Calu3 (cell line): Measurements from ENCODE around the gene CNTN5. TPM values are rescaled to one million over a fixed set of nuclear protein-coding genes. Genes with fewer than 3 reads are reported as not detected.

Source experiments
- BruUV-seq: library from RNA; stranded (reverse); fragments of 400-500 nt; replicated peaks from 2 replicates; lab custom pipeline; 2021; lab: Mats Ljungman, UMichigan
- CTCF ChIA-PET: fragments of 300-600 bp; sonication (Branson Sonifier 250); formaldehyde crosslinking; loops from one replicate; lab custom pipeline; 2022; ENCODE audit warnings: antibody characterized with exemption; lab: Charles Lee
- DNase-seq: peaks from one replicate; pipeline ENCODE4 v3.0.0; 2022
- H3K27ac Mint-ChIP-seq: one replicate; pipeline ENCODE4 v1.8.0; 2022; ENCODE audit warnings: mixed read lengths; ENCODE audit not compliant: unreplicated experiment
- H3K27me3 Mint-ChIP-seq: one replicate; pipeline ENCODE4 v1.8.0; 2022; ENCODE audit warnings: mixed read lengths; ENCODE audit not compliant: unreplicated experiment
- H3K36me3 Mint-ChIP-seq: one replicate; pipeline ENCODE4 v1.8.0; 2022; ENCODE audit warnings: mild to moderate bottlenecking, moderate library complexity, mixed read lengths; ENCODE audit not compliant: insufficient read depth, unreplicated experiment
- H3K4me1 Mint-ChIP-seq: one replicate; pipeline ENCODE4 v1.8.0; 2022; ENCODE audit warnings: mild to moderate bottlenecking, low read depth, mixed read lengths; ENCODE audit not compliant: unreplicated experiment
- H3K4me3 Mint-ChIP-seq: one replicate; pipeline ENCODE4 v1.8.0; 2022; ENCODE audit warnings: mild to moderate bottlenecking, low read depth, moderate library complexity, mixed read lengths; ENCODE audit not compliant: unreplicated experiment
- H3K9me3 Mint-ChIP-seq: one replicate; pipeline ENCODE4 v1.8.0; 2022; ENCODE audit warnings: low read depth, mixed read lengths; ENCODE audit not compliant: unreplicated experiment
- intact Hi-C: fragments of 100-400 bp; cut with micrococcal nuclease; formaldehyde crosslinking; loops from one replicate; pipeline ENCODE4 v1.10.0; 2022; ENCODE audit not compliant: unreplicated experiment
- total RNA-seq: library from RNA; stranded (reverse); gene quantifications from 2 replicates; pipeline ENCODE4 v1.2.3, GENCODE V29; 2022
- TF ChIP-seq, protein P1 (sequence below): fragments of 200-600 bp; IDR thresholded peaks from one replicate; pipeline ENCODE4 v1.8.0; 2022; ENCODE audit warnings: antibody characterized with exemption; ENCODE audit not compliant: unreplicated experiment

Gene CNTN5
- total RNA-seq, 1 experiment from 2014 or later, result not detected

DNA sequence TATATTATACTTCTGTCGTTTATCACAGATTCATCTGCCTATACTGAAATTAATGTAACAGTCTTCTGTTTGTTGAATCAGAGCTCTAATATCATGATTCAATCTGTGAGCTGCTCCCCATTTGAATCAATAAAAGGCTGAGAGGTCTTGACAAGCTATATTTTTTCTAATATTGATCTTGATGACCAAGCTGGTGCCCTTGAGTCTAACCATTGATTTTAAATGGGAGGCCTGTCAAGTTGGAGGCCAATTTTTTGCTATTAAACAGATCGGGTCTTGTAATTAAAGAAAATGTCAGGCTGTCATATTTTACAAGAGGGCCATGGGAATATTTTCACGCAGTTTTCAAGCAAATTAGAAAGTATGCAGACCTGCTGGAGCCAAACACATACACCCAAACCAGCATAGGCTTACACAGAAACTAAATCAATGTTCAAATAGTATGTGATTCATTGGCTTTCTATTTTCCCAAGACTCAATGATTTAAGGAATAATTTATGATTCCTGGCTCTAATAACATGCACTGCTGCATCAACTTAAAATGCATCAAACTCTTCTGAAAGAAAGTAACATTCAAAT lies 286.9 kb downstream of the CNTN5 start:
- H3K27ac Mint-ChIP-seq, result no peak overlapping the region
- TF ChIP-seq, protein P1, sequence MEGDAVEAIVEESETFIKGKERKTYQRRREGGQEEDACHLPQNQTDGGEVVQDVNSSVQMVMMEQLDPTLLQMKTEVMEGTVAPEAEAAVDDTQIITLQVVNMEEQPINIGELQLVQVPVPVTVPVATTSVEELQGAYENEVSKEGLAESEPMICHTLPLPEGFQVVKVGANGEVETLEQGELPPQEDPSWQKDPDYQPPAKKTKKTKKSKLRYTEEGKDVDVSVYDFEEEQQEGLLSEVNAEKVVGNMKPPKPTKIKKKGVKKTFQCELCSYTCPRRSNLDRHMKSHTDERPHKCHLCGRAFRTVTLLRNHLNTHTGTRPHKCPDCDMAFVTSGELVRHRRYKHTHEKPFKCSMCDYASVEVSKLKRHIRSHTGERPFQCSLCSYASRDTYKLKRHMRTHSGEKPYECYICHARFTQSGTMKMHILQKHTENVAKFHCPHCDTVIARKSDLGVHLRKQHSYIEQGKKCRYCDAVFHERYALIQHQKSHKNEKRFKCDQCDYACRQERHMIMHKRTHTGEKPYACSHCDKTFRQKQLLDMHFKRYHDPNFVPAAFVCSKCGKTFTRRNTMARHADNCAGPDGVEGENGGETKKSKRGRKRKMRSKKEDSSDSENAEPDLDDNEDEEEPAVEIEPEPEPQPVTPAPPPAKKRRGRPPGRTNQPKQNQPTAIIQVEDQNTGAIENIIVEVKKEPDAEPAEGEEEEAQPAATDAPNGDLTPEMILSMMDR, result no peak
- no peak overlapping the region for H3K4me3 Mint-ChIP-seq
- H3K4me1 Mint-ChIP-seq, result no peaks in the 10 kb centered on the region
- H3K9me3 Mint-ChIP-seq, result no peaks in the 10 kb centered on the region
- no TSS peak for BruUV-seq
- DNase-seq, result no peak
- no peaks in the 10 kb centered on the region for H3K27me3 Mint-ChIP-seq
- CTCF ChIA-PET, result no interaction called here
- intact Hi-C loops, result no loop called here
- H3K36me3 Mint-ChIP-seq, result no peaks in the 10 kb centered on the region

DNA sequence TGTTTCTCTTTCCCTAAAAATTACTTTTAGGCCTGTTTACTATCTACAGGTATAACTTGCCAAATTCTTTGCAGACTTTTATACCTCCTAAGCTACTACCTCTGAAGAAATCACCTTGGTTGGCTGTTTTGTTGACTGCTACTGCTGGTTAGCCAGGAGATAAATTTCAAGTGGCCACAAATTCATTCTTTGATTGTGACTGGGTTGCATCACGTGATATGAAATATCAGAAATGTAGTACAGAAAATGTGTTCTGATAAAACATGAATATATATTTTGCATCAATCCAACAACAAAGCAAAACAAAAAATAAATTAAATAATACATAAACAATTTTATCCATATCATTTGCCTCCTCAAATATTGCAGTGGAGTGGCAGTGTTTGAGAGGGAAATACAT lies 291.1 kb downstream of the CNTN5 start:
- Mint-ChIP-seq H3K4me3 (no peak overlapping the region), H3K36me3 (no peaks in the 10 kb centered on the region), H3K27me3 (no peaks in the 10 kb centered on the region), H3K27ac (no peak overlapping the region), H3K9me3 (no peaks in the 10 kb centered on the region), H3K4me1 (no peaks in the 10 kb centered on the region)
- intact Hi-C loops, result no loop called here
- TF ChIP-seq, protein P1, result no peak
- CTCF ChIA-PET, result no interaction called here
- no TSS peak for BruUV-seq
- DNase-seq, result no peak

DNA sequence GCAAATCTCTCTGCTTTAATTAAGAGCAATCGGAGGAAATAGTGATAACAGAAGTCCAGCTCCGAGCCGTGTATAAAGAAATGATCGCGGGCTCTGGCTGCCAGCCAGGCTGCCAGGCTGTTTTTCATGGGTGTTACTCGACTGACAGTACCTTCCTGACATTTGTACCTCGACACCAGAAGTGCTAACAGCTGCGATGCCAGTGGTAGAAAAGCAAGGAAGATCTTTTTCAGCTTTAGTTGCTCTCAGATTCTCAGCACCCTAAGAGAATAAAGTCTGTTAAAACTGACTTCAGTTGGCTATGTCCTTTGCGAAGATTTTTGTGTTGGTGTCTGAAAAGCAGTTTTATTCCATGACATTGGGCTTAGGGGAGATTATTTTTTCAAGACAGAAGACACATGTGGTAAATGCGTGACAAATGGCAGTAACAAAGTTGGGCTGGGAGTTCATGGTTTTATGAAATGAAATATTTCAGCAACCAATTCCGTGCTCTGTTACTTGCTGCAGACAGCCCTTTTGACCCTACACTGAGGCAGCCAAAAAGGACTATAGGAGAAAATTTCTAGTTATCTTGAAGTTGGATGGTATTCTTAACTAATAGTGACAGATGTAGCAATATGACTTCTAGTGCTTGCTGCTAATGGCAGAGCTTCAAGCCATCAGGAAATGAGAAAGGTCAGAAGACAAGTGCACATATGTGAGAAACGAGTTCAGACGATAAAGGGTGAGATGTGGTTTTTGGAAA lies 296.2 kb downstream of the CNTN5 start:
- BruUV-seq, result no TSS peak
- Mint-ChIP-seq H3K36me3 (no peaks in the 10 kb centered on the region), H3K4me1 (no peaks in the 10 kb centered on the region), H3K4me3 (no peak overlapping the region), H3K27ac (no peak overlapping the region), H3K9me3 (no peaks in the 10 kb centered on the region), H3K27me3 (no peaks in the 10 kb centered on the region)
- intact Hi-C loops, result no loop called here
- DNase-seq, result no peak
- CTCF ChIA-PET, result no interaction called here
- TF ChIP-seq, protein P1, result no peak

DNA sequence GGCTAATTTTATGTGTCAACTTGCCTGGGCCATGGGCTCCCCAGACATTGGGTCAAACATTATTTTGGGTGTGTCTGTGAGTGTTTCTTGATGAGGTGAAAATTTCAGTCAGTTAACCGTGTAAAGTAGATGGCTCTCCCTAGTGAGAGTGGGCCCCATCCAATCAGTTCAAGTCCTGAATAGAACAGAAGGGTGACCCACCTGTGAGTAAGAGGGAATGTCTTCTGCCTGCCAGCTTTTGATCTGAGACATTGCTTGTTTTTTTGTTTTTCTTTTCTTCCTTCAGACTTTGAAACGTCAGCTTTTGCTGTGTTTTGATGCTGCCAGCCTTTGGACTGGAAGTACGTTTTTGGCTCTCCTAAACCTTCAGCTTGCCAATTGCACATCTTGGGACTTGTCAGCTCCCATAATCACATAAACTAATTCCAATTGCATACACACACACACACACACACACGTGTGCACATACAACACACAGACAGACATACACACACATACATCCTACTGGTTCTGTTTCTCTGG lies 300.1 kb downstream of the CNTN5 start:
- TF ChIP-seq, protein P1, result no peak
- Mint-ChIP-seq H3K27ac (no peak overlapping the region), H3K4me1 (no peaks in the 10 kb centered on the region), H3K36me3 (no peaks in the 10 kb centered on the region), H3K27me3 (no peaks in the 10 kb centered on the region), H3K4me3 (no peak overlapping the region), H3K9me3 (no peaks in the 10 kb centered on the region)
- CTCF ChIA-PET, result no interaction called here
- no TSS peak for BruUV-seq
- intact Hi-C loops, result no loop called here
- no peak for DNase-seq
